Central memory CD8-positive, alpha-beta T cell (primary cell): Measurements from ENCODE around the gene MRPS18B.
"Not testable (repeated sequence)": the region's sequence is repeated elsewhere in the genome, so short reads cannot be mapped to it uniquely, and the experiment has no call there.

Source experiments
- ATAC-seq: fragments of 150-1000 bp; cut with Tn5 transposase; replicated peaks from 2 replicates; pipeline ENCODE4 v1.10.0; 2022; ENCODE audit warnings: mild to moderate bottlenecking, moderate FRiP score, moderate number of reproducible peaks; ENCODE audit not compliant: poor library complexity, severe bottlenecking; ENCODE audit errors: extremely low read depth
- DNase-seq, 2 donors: peaks; one replicate each; pipeline ENCODE4 v3.0.0; 2021; ENCODE audit warnings: low spot score in 2 of 2
- H3K27ac Mint-ChIP-seq: one replicate; pipeline ENCODE4 v1.8.0; 2022; ENCODE audit warnings: low read depth, mild to moderate bottlenecking, moderate library complexity, mixed read lengths
- H3K27me3 Mint-ChIP-seq: one replicate; pipeline ENCODE4 v1.8.0; 2022; ENCODE audit warnings: mixed read lengths
- H3K36me3 Mint-ChIP-seq: one replicate; pipeline ENCODE4 v1.8.0; 2022; ENCODE audit warnings: mild to moderate bottlenecking, moderate library complexity, mixed read lengths; ENCODE audit not compliant: insufficient read depth
- H3K4me1 Mint-ChIP-seq: one replicate; pipeline ENCODE4 v1.8.0; 2022; ENCODE audit warnings: mixed read lengths
- H3K4me3 Mint-ChIP-seq: one replicate; pipeline ENCODE4 v1.8.0; 2022; ENCODE audit warnings: mild to moderate bottlenecking, moderate library complexity, mixed read lengths
- H3K9me3 Mint-ChIP-seq: one replicate; pipeline ENCODE4 v1.8.0; 2022; ENCODE audit warnings: mixed read lengths

The MRPS18B gene

GRCh38 chr6:30592287-30592686 lies 25.4 kb upstream of the MRPS18B start:
- no peaks in the 10 kb centered on the region for H3K9me3 Mint-ChIP-seq
- ATAC-seq (no peak), DNase-seq (no peak)
- H3K36me3 Mint-ChIP-seq: peaks cover 55% of the 10 kb centered on the region
- peak overlapping the region; percentile 45 for H3K27ac Mint-ChIP-seq
- H3K4me3 Mint-ChIP-seq: no peak overlapping the region
- peaks cover 13% of the 10 kb centered on the region for H3K4me1 Mint-ChIP-seq
- no peaks in the 10 kb centered on the region for H3K27me3 Mint-ChIP-seq

GRCh38 chr6:30597315-30598144 lies 20.1 kb upstream of the MRPS18B start:
- peak; percentile 83 for ATAC-seq
- H3K9me3 Mint-ChIP-seq, H3K27me3 Mint-ChIP-seq, H3K4me3 Mint-ChIP-seq: not testable (repeated sequence)
- peaks cover 26% of the 10 kb centered on the region for H3K4me1 Mint-ChIP-seq
- H3K36me3 Mint-ChIP-seq: peaks cover 24% of the 10 kb centered on the region
- DNase-seq: peak; percentile 74 to 82
- peak overlapping the region; percentile 7 for H3K27ac Mint-ChIP-seq

- no peak overlapping the region for H3K4me3 Mint-ChIP-seq
- peaks cover 35% of the 10 kb centered on the region for H3K36me3 Mint-ChIP-seq
- no peak for ATAC-seq
- peaks cover 33% of the 10 kb centered on the region for H3K4me1 Mint-ChIP-seq
- DNase-seq: no peak
- peak overlapping the region; percentile 19 for H3K27ac Mint-ChIP-seq
- no peaks in the 10 kb centered on the region for H3K27me3 Mint-ChIP-seq
- no peaks in the 10 kb centered on the region for H3K9me3 Mint-ChIP-seq
Observed at GRCh38 chr6:30598912-30599624, 18.6 kb upstream of the MRPS18B start.

- H3K4me1 Mint-ChIP-seq: peaks cover 33% of the 10 kb centered on the region
- H3K4me3 Mint-ChIP-seq: no peak overlapping the region
Observed at GRCh38 chr6:30599625-30600324, 17.9 kb upstream of the MRPS18B start.

GRCh38 chr6:30600451-30600961 lies 17.1 kb upstream of the MRPS18B start:
- Mint-ChIP-seq H3K36me3 (peaks cover 46% of the 10 kb centered on the region), H3K4me1 (peaks cover 33% of the 10 kb centered on the region), H3K27ac (peak overlapping the region; percentile 81), H3K27me3 (no peaks in the 10 kb centered on the region), H3K4me3 (no peak overlapping the region), H3K9me3 (no peaks in the 10 kb centered on the region)
- ATAC-seq (no peak), DNase-seq (no peak)

More at GRCh38 chr6:30599625-30600324, 17.9 kb upstream of the MRPS18B start:
- H3K27me3 Mint-ChIP-seq: no peaks in the 10 kb centered on the region
- DNase-seq: no peak
- H3K9me3 Mint-ChIP-seq: no peaks in the 10 kb centered on the region
- H3K27ac Mint-ChIP-seq: peak overlapping the region; percentile 19
- no peak for ATAC-seq
- peaks cover 41% of the 10 kb centered on the region for H3K36me3 Mint-ChIP-seq

- ATAC-seq: peak; percentile 60
- Mint-ChIP-seq H3K36me3 (peaks cover 53% of the 10 kb centered on the region), H3K4me1 (peaks cover 39% of the 10 kb centered on the region), H3K27me3 (no peaks in the 10 kb centered on the region), H3K9me3 (no peaks in the 10 kb centered on the region), H3K27ac (peak overlapping the region; percentile 81), H3K4me3 (no peak overlapping the region)
- peak in 1 of 2 donors; percentile 33 for DNase-seq
Observed at GRCh38 chr6:30601436-30601814, 16.2 kb upstream of the MRPS18B start.

GRCh38 chr6:30601815-30602641 lies 15.6 kb upstream of the MRPS18B start:
- H3K27ac Mint-ChIP-seq: peak overlapping the region; percentile 81
- no peaks in the 10 kb centered on the region for H3K27me3 Mint-ChIP-seq
- no peak overlapping the region for H3K4me3 Mint-ChIP-seq
- no peaks in the 10 kb centered on the region for H3K9me3 Mint-ChIP-seq
- ATAC-seq (no peak), DNase-seq (no peak)
- H3K36me3 Mint-ChIP-seq: peaks cover 58% of the 10 kb centered on the region
- peaks cover 39% of the 10 kb centered on the region for H3K4me1 Mint-ChIP-seq

GRCh38 chr6:30603961-30604360 lies 13.7 kb upstream of the MRPS18B start:
- H3K4me1 Mint-ChIP-seq: peaks cover 45% of the 10 kb centered on the region
- peaks cover 72% of the 10 kb centered on the region for H3K36me3 Mint-ChIP-seq
- H3K27ac Mint-ChIP-seq: no peak overlapping the region
- ATAC-seq (no peak), DNase-seq (no peak)
- H3K27me3 Mint-ChIP-seq: no peaks in the 10 kb centered on the region
- H3K9me3 Mint-ChIP-seq: no peaks in the 10 kb centered on the region
- no peak overlapping the region for H3K4me3 Mint-ChIP-seq

GRCh38 chr6:30610065-30610464 lies 7.6 kb upstream of the MRPS18B start:
- Mint-ChIP-seq H3K27me3 (no peaks in the 10 kb centered on the region), H3K4me3 (no peak overlapping the region), H3K9me3 (no peaks in the 10 kb centered on the region), H3K27ac (peak overlapping the region; percentile 87), H3K36me3 (peaks cover 64% of the 10 kb centered on the region), H3K4me1 (peaks cover 67% of the 10 kb centered on the region)
- DNase-seq (no peak), ATAC-seq (no peak)

GRCh38 chr6:30611150-30611855 lies 6.3 kb upstream of the MRPS18B start:
- Mint-ChIP-seq H3K4me3 (no peak overlapping the region), H3K36me3 (peaks cover 64% of the 10 kb centered on the region), H3K4me1 (peaks cover 75% of the 10 kb centered on the region), H3K27me3 (no peaks in the 10 kb centered on the region), H3K9me3 (no peaks in the 10 kb centered on the region), H3K27ac (peak overlapping the region; percentile 87)
- no peak for DNase-seq
- no peak for ATAC-seq

GRCh38 chr6:30611856-30612194 lies 5.8 kb upstream of the MRPS18B start:
- Mint-ChIP-seq H3K36me3 (peaks cover 64% of the 10 kb centered on the region), H3K27me3 (no peaks in the 10 kb centered on the region), H3K27ac (peak overlapping the region; percentile 87), H3K9me3 (no peaks in the 10 kb centered on the region), H3K4me1 (peaks cover 75% of the 10 kb centered on the region), H3K4me3 (no peak overlapping the region)
- DNase-seq (no peak), ATAC-seq (no peak)
